HEK293 (cell line): Measurements from ENCODE around the gene EEFSEC.

Experiments used
- CTCF ChIA-PET: fragments of 350-600 bp; formaldehyde crosslinking; extraction: SDS; loops from one replicate; lab custom pipeline; 2021; ENCODE audit warnings: antibody characterized with exemption; lab: Yijun Ruan, JAX
- POLR2A ChIA-PET: fragments of 300-600 bp; formaldehyde crosslinking; extraction: SDS; loops from one replicate; lab custom pipeline; 2020; ENCODE audit warnings: antibody characterized with exemption, inconsistent platforms; lab: Yijun Ruan, JAX
- H3K27ac ChIP-seq: fragments of 200-500 bp; sonication (Bioruptor generic); 2 replicates; pipeline ENCODE4 v1.5.1; 2014; ENCODE audit warnings: low read depth, low read length, control low read depth, inconsistent platforms; ENCODE audit errors: extremely low read depth
- H3K36me3 ChIP-seq, 2 experiments: fragments of 200-500 bp in 1 of 2; sonication (Bioruptor generic) in 1 of 2; 1 replicate in 1 of 2; 2 replicates in 1 of 2; pipeline ENCODE4 v1.5.1; 2014 to 2017; ENCODE audit warnings: inconsistent platforms in 2 of 2, low read length in 2 of 2; ENCODE audit not compliant: control insufficient read depth in 2 of 2, insufficient read depth in 1 of 2
- H3K4me1 ChIP-seq: fragments of 200-500 bp; sonication (Bioruptor generic); 2 replicates; pipeline ENCODE4 v1.5.1; 2014; ENCODE audit warnings: mild to moderate bottlenecking, low read length, inconsistent platforms; ENCODE audit not compliant: control insufficient read depth, insufficient read depth
- H3K4me3 ChIP-seq: 2 replicates; pipeline ENCODE4 v1.5.1; 2011; ENCODE audit warnings: low read depth, mild to moderate bottlenecking, control low read depth, low read length, moderate library complexity
- H3K9me3 ChIP-seq: fragments of 200-500 bp; sonication (Bioruptor generic); 2 replicates; pipeline ENCODE4 v1.5.1; 2014; ENCODE audit warnings: low read depth, low read length, inconsistent platforms; ENCODE audit not compliant: control insufficient read depth, insufficient read depth
- HOXD13 ChIP-seq: sonication (generic); formaldehyde crosslinking; IDR thresholded peaks from 2 replicates; pipeline ENCODE4 v1.8.0; 2022; ENCODE audit warnings: missing genetic modification reagents, borderline replicate concordance
- KLF16 ChIP-seq: fragments of 450-650 bp; formaldehyde crosslinking; IDR thresholded peaks from 2 replicates; pipeline ENCODE4 v1.5.1; 2017; ENCODE audit warnings: missing biosample characterization, missing genetic modification characterization
- KLF8 ChIP-seq: fragments of 450-650 bp; formaldehyde crosslinking; IDR thresholded peaks from 2 replicates; pipeline ENCODE4 v1.5.1; 2016; ENCODE audit warnings: missing biosample characterization, missing genetic modification characterization
- PRDM1 ChIP-seq: fragments of 450-650 bp; formaldehyde crosslinking; IDR thresholded peaks from 2 replicates; pipeline ENCODE4; 2016; ENCODE audit warnings: missing biosample characterization, missing genetic modification characterization
- TCF7L2 ChIP-seq: IDR thresholded peaks from 2 replicates; pipeline ENCODE4 v1.6.1; 2011; ENCODE audit warnings: low read depth, mild to moderate bottlenecking, inconsistent platforms, low read length, moderate library complexity, borderline replicate concordance
- ZBTB48 ChIP-seq: fragments of 450-650 bp; formaldehyde crosslinking; IDR thresholded peaks from 2 replicates; pipeline ENCODE4 v1.5.1; 2016; ENCODE audit warnings: missing biosample characterization, missing genetic modification characterization
- ZFHX2 ChIP-seq: fragments of 450-650 bp; formaldehyde crosslinking; conservative IDR thresholded peaks from 2 replicates; pipeline ENCODE4 v1.5.1; 2016; ENCODE audit warnings: missing biosample characterization, missing genetic modification characterization
- ZFP69B ChIP-seq: fragments of 450-650 bp; formaldehyde crosslinking; IDR thresholded peaks from 2 replicates; pipeline ENCODE4 v1.5.1; 2016; ENCODE audit warnings: missing biosample characterization, missing genetic modification characterization
- ZIC2 ChIP-seq: fragments of 450-650 bp; formaldehyde crosslinking; IDR thresholded peaks from 2 replicates; pipeline ENCODE4 v1.5.1; 2016; ENCODE audit warnings: missing biosample characterization, missing genetic modification characterization
- ZNF146 ChIP-seq: fragments of 450-650 bp; formaldehyde crosslinking; IDR thresholded peaks from 2 replicates; pipeline ENCODE4 v1.5.1; 2016; ENCODE audit warnings: missing biosample characterization, missing genetic modification characterization
- ZNF19 ChIP-seq: fragments of 450-650 bp; formaldehyde crosslinking; IDR thresholded peaks from 2 replicates; pipeline ENCODE4; 2016; ENCODE audit warnings: missing biosample characterization, missing genetic modification characterization, low read depth
- ZNF324 ChIP-seq: fragments of 450-650 bp; formaldehyde crosslinking; IDR thresholded peaks from 2 replicates; pipeline ENCODE4 v1.5.1; 2016; ENCODE audit warnings: missing biosample characterization, missing genetic modification characterization
- ZNF391 ChIP-seq: fragments of 450-650 bp; formaldehyde crosslinking; IDR thresholded peaks from 2 replicates; pipeline ENCODE4 v1.5.1; 2016; ENCODE audit warnings: low read depth, missing biosample characterization, missing genetic modification characterization, borderline replicate concordance
- ZNF449 ChIP-seq: fragments of 450-650 bp; formaldehyde crosslinking; IDR thresholded peaks from 2 replicates; pipeline ENCODE4 v1.5.1; 2017; ENCODE audit warnings: missing biosample characterization, mild to moderate bottlenecking, missing genetic modification characterization, moderate library complexity
- ZNF510 ChIP-seq: fragments of 450-650 bp; formaldehyde crosslinking; IDR thresholded peaks from 2 replicates; pipeline ENCODE4 v1.5.1; 2018; ENCODE audit warnings: mild to moderate bottlenecking, missing genetic modification characterization, missing biosample characterization; ENCODE audit not compliant: insufficient replicate concordance
- ZNF529 ChIP-seq: fragments of 450-650 bp; formaldehyde crosslinking; IDR thresholded peaks from 2 replicates; pipeline ENCODE4 v1.5.1; 2017; ENCODE audit warnings: missing genetic modification characterization, missing biosample characterization; ENCODE audit not compliant: insufficient replicate concordance
- ZNF544 ChIP-seq: fragments of 450-650 bp; formaldehyde crosslinking; IDR thresholded peaks from 2 replicates; pipeline ENCODE4 v1.5.0; 2017; ENCODE audit warnings: missing biosample characterization, missing genetic modification characterization
- ZNF600 ChIP-seq: fragments of 450-650 bp; formaldehyde crosslinking; IDR thresholded peaks from 2 replicates; pipeline ENCODE4 v1.5.1; 2016; ENCODE audit warnings: missing biosample characterization, missing genetic modification characterization
- ZNF639 ChIP-seq: fragments of 450-650 bp; formaldehyde crosslinking; IDR thresholded peaks from 2 replicates; pipeline ENCODE4 v1.5.1; 2016; ENCODE audit warnings: missing biosample characterization, missing genetic modification characterization
- ZNF654 ChIP-seq: fragments of 450-650 bp; formaldehyde crosslinking; IDR thresholded peaks from 2 replicates; pipeline ENCODE4 v1.5.1; 2016; ENCODE audit warnings: low read depth, missing biosample characterization, missing genetic modification characterization
- ZNF664 ChIP-seq: fragments of 450-650 bp; formaldehyde crosslinking; IDR thresholded peaks from 2 replicates; pipeline ENCODE4 v1.5.1; 2016; ENCODE audit warnings: missing biosample characterization, missing genetic modification characterization
- ZNF777 ChIP-seq: fragments of 450-650 bp; formaldehyde crosslinking; IDR thresholded peaks from 2 replicates; pipeline ENCODE4 v1.5.1; 2017; ENCODE audit warnings: missing biosample characterization, missing genetic modification characterization, borderline replicate concordance
- ZSCAN4 ChIP-seq: fragments of 450-650 bp; formaldehyde crosslinking; IDR thresholded peaks from 2 replicates; pipeline ENCODE4 v1.5.1; 2017; ENCODE audit warnings: missing biosample characterization, missing genetic modification characterization

Gene EEFSEC

GRCh38 chr3:128318275-128318941 is 165.1 kb downstream of the EEFSEC start (continued):
- TF ChIP-seq ZNF639 (tag by site-specific recombination) = no peak
- no peak for TF ChIP-seq ZBTB48 (tag by site-specific recombination)
- no peak for TF ChIP-seq PRDM1 (tag by site-specific recombination)
- no peak for TF ChIP-seq ZFHX2 (tag by site-specific recombination)
- no peak for TF ChIP-seq ZNF391 (tag by site-specific recombination)

GRCh38 chr3:128319107-128319506 is 165.8 kb downstream of the EEFSEC start:
- ChIA-PET POLR2A (no interaction called here), CTCF (no interaction called here)
- Histone ChIP-seq H3K27ac (no peak overlapping the region), H3K4me3 (no peak overlapping the region), H3K36me3 (no peaks in the 10 kb centered on the region), H3K4me1 (no peaks in the 10 kb centered on the region)
- TF ChIP-seq ZNF324 (no peak), TCF7L2 (no peak), ZNF654 (tag by site-specific recombination) (no peak), KLF8 (no peak), ZFP69B (tag by site-specific recombination) (no peak), HOXD13 (CRISPR knock-in tag) (no peak), ZNF449 (tag by site-specific recombination) (no peak), ZNF146 (tag by site-specific recombination) (no peak), KLF16 (tag by site-specific recombination) (no peak), ZNF510 (no peak), ZNF544 (no peak), ZNF777 (tag by site-specific recombination) (no peak), ZNF529 (tag by site-specific recombination) (no peak), ZSCAN4 (no peak)
- TF ChIP-seq, all 188 proteins: peak for 0
- no peaks in the 10 kb centered on the region for H3K9me3 ChIP-seq

- H3K36me3 ChIP-seq = no peaks in the 10 kb centered on the region
- TF ChIP-seq ZNF600 (tag by site-specific recombination) (peak; percentile 35; the same call in 1 of the 2 replicates), ZNF19 (tag by site-specific recombination) (no peak), ZNF664 (tag by site-specific recombination) (peak; percentile 52; the same call in 1 of the 2 replicates), ZIC2 (tag by site-specific recombination) (peak; percentile 42)
- H3K9me3 ChIP-seq = no peaks in the 10 kb centered on the region
- H3K27ac ChIP-seq = no peak overlapping the region
- no peak overlapping the region for H3K4me3 ChIP-seq
- POLR2A ChIA-PET = interaction anchor here (0.5 kb wide), 1 partner anchor 144 kb away, joined by 3 read pairs; no protein-coding TSS in a partner anchor
- H3K4me1 ChIP-seq = no peaks in the 10 kb centered on the region
- CTCF ChIA-PET = interaction anchor here (1.0 kb wide), 1 partner anchor 150 kb away, joined by 8 read pairs; no protein-coding TSS in a partner anchor
Observed at GRCh38 chr3:128319741-128320141, 166.5 kb downstream of the EEFSEC start.
